HepG2 (cell line): ENCODE data around the gene OR4K1. TPM values are rescaled to one million over a fixed set of nuclear protein-coding genes. Genes with fewer than 3 reads are reported as not detected.

ENCODE experiments used
- ATAC-seq: fragments of 200-7000 bp; cut with Tn5 transposase; 3 replicates; pipeline ENCODE4 v1.9.1; 2020; ENCODE audit warnings: mild to moderate bottlenecking, moderate library complexity
- BruUV-seq: library from RNA; stranded (reverse); fragments of 400-500 nt; replicated peaks from 2 replicates; lab custom pipeline; 2021; lab: Mats Ljungman, UMichigan
- CTCF ChIA-PET: fragments of 300-600 bp; formaldehyde crosslinking; extraction: SDS; loops from one replicate; lab custom pipeline; 2021; ENCODE audit warnings: low total read pairs, inconsistent platforms, low intra/inter-chr PET ratio; lab: Yijun Ruan, JAX
- POLR2A ChIA-PET: fragments of 350-600 bp; sonication (Branson Sonifier 250); formaldehyde crosslinking; loops from one replicate; lab custom pipeline; 2020; ENCODE audit warnings: antibody characterized with exemption, inconsistent platforms; lab: Yijun Ruan, JAX
- DNase-seq: peaks from one replicate; pipeline ENCODE4 v3.0.0-alpha.2; 2015; ENCODE audit warnings: low spot score
- FAIRE-seq: peaks from 3 replicates; lab custom pipeline; 2011; peaks lifted over from hg19 to GRCh38; lab: Jason Lieb, UNC
- H2AFZ ChIP-seq: one replicate; pipeline ENCODE4 v1.6.1; 2011; ENCODE audit warnings: low read length, inconsistent platforms
- H3K27ac ChIP-seq: fragments of 300-600 bp; 3 replicates; pipeline ENCODE4 v1.8.0; 2011; ENCODE audit warnings: mixed run types, mild to moderate bottlenecking, mixed read lengths, low read length, inconsistent platforms; ENCODE audit not compliant: insufficient read depth; ENCODE audit errors: extremely low read length
- H3K27me3 ChIP-seq, 2 experiments: fragments of 200-600 bp in 1 of 2; 2 replicates in 1 of 2; 3 replicates in 1 of 2; pipeline versions ENCODE4 v1.6.0 to v1.8.0; 2011; ENCODE audit warnings: low read length in 2 of 2, mild to moderate bottlenecking in 2 of 2, moderate library complexity in 2 of 2, inconsistent platforms in 1 of 2; ENCODE audit not compliant: insufficient read depth in 2 of 2, control insufficient read depth in 1 of 2
- H3K36me3 ChIP-seq, 2 experiments: fragments of 200-600 bp in 1 of 2; replicated peaks in 1 of 2; 2 replicates in 1 of 2; 3 replicates in 1 of 2; pipeline versions ENCODE4 v1.5.1 to v1.8.0; 2011; ENCODE audit warnings: low read length in 2 of 2, inconsistent platforms in 1 of 2; ENCODE audit not compliant: insufficient read depth in 2 of 2, control insufficient read depth in 1 of 2
- H3K4me1 ChIP-seq: 2 replicates; pipeline ENCODE4 v1.5.1; 2012; ENCODE audit warnings: low read length, inconsistent platforms; ENCODE audit not compliant: insufficient read depth
- H3K4me2 ChIP-seq: 2 replicates; pipeline ENCODE4 v1.6.0; 2011; ENCODE audit warnings: low read depth, low read length, inconsistent platforms
- H3K4me3 ChIP-seq, 3 experiments: fragments of 200-600 bp in 1 of 3; sonication (generic), shearing (Covaris generic) in 1 of 3; replicated peaks in 1 of 3; 2 replicates each; pipeline ENCODE4 v1.5.1; 2011 to 2016; ENCODE audit warnings: low read length in 3 of 3, inconsistent platforms in 2 of 3, low read depth in 2 of 3, mild to moderate bottlenecking in 2 of 3, control low read depth in 1 of 3, mixed read lengths in 1 of 3; ENCODE audit not compliant: insufficient read depth in 1 of 3
- H3K79me2 ChIP-seq: one replicate; pipeline ENCODE4 v1.6.1; 2011; ENCODE audit warnings: low read length, inconsistent platforms; ENCODE audit not compliant: insufficient read depth
- H3K9ac ChIP-seq: 2 replicates; pipeline ENCODE4 v1.6.0; 2011; ENCODE audit warnings: mild to moderate bottlenecking, low read depth, low read length, inconsistent platforms; ENCODE audit not compliant: insufficient read depth
- H3K9me3 ChIP-seq: 2 replicates; pipeline ENCODE4 v1.5.1; 2012; ENCODE audit warnings: mild to moderate bottlenecking, low read length
- H4K20me1 ChIP-seq: 2 replicates; pipeline ENCODE4 v1.6.0; 2011; ENCODE audit warnings: inconsistent platforms, mild to moderate bottlenecking, low read length, moderate library complexity; ENCODE audit not compliant: insufficient read depth
- GRHL1 ChIP-seq: sonication (generic); formaldehyde crosslinking; conservative IDR thresholded peaks from 2 replicates; pipeline ENCODE4 v1.8.0; 2022; ENCODE audit warnings: missing genetic modification reagents
- MEF2D ChIP-seq: sonication (generic); formaldehyde crosslinking; IDR thresholded peaks from 2 replicates; pipeline ENCODE4 v1.5.1; 2020; ENCODE audit warnings: mild to moderate bottlenecking, missing genetic modification reagents
- MXD1 ChIP-seq: sonication (generic); formaldehyde crosslinking; IDR thresholded peaks from 2 replicates; pipeline ENCODE4 v1.4.0; 2020; ENCODE audit warnings: mild to moderate bottlenecking, missing genetic modification reagents
- RARG ChIP-seq: sonication (generic); formaldehyde crosslinking; IDR thresholded peaks from 2 replicates; pipeline ENCODE4 v1.4.0; 2020; ENCODE audit warnings: low read depth, mild to moderate bottlenecking, missing genetic modification reagents
- SALL2 ChIP-seq: sonication (generic); formaldehyde crosslinking; IDR thresholded peaks from 2 replicates; pipeline ENCODE4 v1.8.1; 2023; ENCODE audit warnings: mild to moderate bottlenecking, missing genetic modification reagents, inconsistent platforms
- TBX2 ChIP-seq: sonication (generic); formaldehyde crosslinking; IDR thresholded peaks from 2 replicates; pipeline ENCODE4 v1.5.0; 2020; ENCODE audit warnings: missing genetic modification reagents, mild to moderate bottlenecking, borderline replicate concordance
- TEF ChIP-seq: sonication (generic); formaldehyde crosslinking; IDR thresholded peaks from 2 replicates; pipeline ENCODE4 v1.5.0; 2020; ENCODE audit warnings: missing genetic modification reagents
- ZHX2 ChIP-seq, 2 experiments: sonication (generic) in 1 of 2; formaldehyde crosslinking in 1 of 2; IDR thresholded peaks; 2 replicates each; pipeline versions ENCODE4 v1.6.1 to v1.9.0; 2014 to 2022; ENCODE audit warnings: antibody characterized with exemption in 1 of 2, borderline replicate concordance in 1 of 2, inconsistent platforms in 1 of 2, low read depth in 1 of 2, missing genetic modification reagents in 1 of 2
- ZNF24 ChIP-seq: fragments of 450-650 bp; IDR thresholded peaks from 2 replicates; pipeline ENCODE4 v1.6.1; 2017; ENCODE audit warnings: antibody characterized with exemption, mild to moderate bottlenecking
- ZNF343 ChIP-seq: sonication (generic); formaldehyde crosslinking; IDR thresholded peaks from 2 replicates; pipeline ENCODE4 v1.4.0; 2020; ENCODE audit warnings: mild to moderate bottlenecking, missing genetic modification reagents
- ZNF777 ChIP-seq: sonication (generic); formaldehyde crosslinking; IDR thresholded peaks from 2 replicates; pipeline ENCODE4 v1.4.0; 2020; ENCODE audit warnings: missing genetic modification reagents
- ZZZ3 ChIP-seq: sonication (generic); formaldehyde crosslinking; IDR thresholded peaks from 2 replicates; pipeline ENCODE4 v1.4.0; 2020; ENCODE audit warnings: missing genetic modification reagents, mild to moderate bottlenecking, borderline replicate concordance
- WGBS: methylation state at CpG from one replicate; pipeline ENCODE4 v1.1.6; 2017; ENCODE audit warnings: low lambda C conversion rate; 5-methylcytosine and 5-hydroxymethylcytosine counted together
- in situ Hi-C: cut with HindIII; loops from 2 replicates; pipeline ENCODE4 v1.10.0; 2017; ENCODE audit warnings: low pct_unique_long_range_greater_than_20kb; ENCODE audit not compliant: extremely low pct_ligation_motif_present
- intact Hi-C: fragments of 100-400 bp; cut with micrococcal nuclease; formaldehyde crosslinking; loops from one replicate; pipeline ENCODE4 v1.10.0; 2022; ENCODE audit not compliant: unreplicated experiment
- polyA plus RNA-seq, 8 experiments: library from polyadenylated mRNA; depleted of rRNA in 3 of 8; stranded (reverse) in 7 of 8; unstranded in 1 of 8; fragments of >200 nt; fragmentation: Illumina TruSeq in 4 of 8; extraction: Trizol in 4 of 8; gene quantifications; 2 replicates each; pipeline versions ENCODE4 v1.2.1 to v1.2.3, GENCODE V29; 2011 to 2016; ENCODE audit warnings: low read depth in 4 of 8, missing spikeins in 1 of 8, mixed read lengths in 1 of 8; ENCODE audit not compliant: insufficient read depth in 1 of 8
- total RNA-seq, 5 experiments: library from RNA; depleted of rRNA; stranded (reverse); fragments of >200 nt; fragmentation: Illumina TruSeq; extraction: Trizol; gene quantifications; 2 replicates each; pipeline ENCODE4 v1.2.3, GENCODE V29; 2016; ENCODE audit warnings: low read depth in 1 of 5

The OR4K1 gene
- total and polyA plus RNA-seq, 2 of the 13 experiments (the other 11 are each of a cell fraction or from before 2014, with no cell fraction given) = not detected

- TF ChIP-seq ZHX2 (IDR thresholded peaks at IDR 0.05; ENCODE audit: low read depth) (no peak), ZHX2 (CRISPR knock-in tag; IDR thresholded peaks at IDR 0.05; ENCODE audit: borderline replicate concordance) (no peak), ZNF777 (CRISPR knock-in tag) (no peak), MXD1 (CRISPR knock-in tag) (no peak)
These were observed 44.1 kb downstream of the OR4K1 start (continued) for GRCh38 chr14:19974844-19975243.

- Histone ChIP-seq H2AFZ (no peak within 1 kb of the TSS), H3K4me1 (no peaks in the 10 kb centered on the region), H3K4me3 (no peak within 1 kb of the TSS), H4K20me1 (no peaks in the 10 kb centered on the region), H3K27ac (no peak within 1 kb of the TSS), H3K79me2 (no peaks in the 10 kb centered on the region), H3K27me3 (no peaks in the 10 kb centered on the region), H3K9me3 (no peaks in the 10 kb centered on the region), H3K36me3 (no peaks in the 10 kb centered on the region), H3K4me2 (no peak within 1 kb of the TSS), H3K9ac (no peak within 1 kb of the TSS)
- intact Hi-C loops (no loop called here), in situ Hi-C loops (no loop called here)
- ChIA-PET POLR2A (no interaction called here), CTCF (no interaction called here)
- no TSS peak for BruUV-seq
- ATAC-seq (no peak), DNase-seq (no peak), FAIRE-seq (no peak)
- 46% methylated on average over 3 of the region's 3 CpGs for whole genome bisulfite sequencing
- TF ChIP-seq ZNF24 = no peak
- TF ChIP-seq TBX2 (CRISPR knock-in tag) = no peak
- TF ChIP-seq GRHL1 (CRISPR knock-in tag) = no peak
- no peak for TF ChIP-seq TEF (CRISPR knock-in tag)
- TF ChIP-seq ZNF343 (CRISPR knock-in tag) = no peak
- TF ChIP-seq SALL2 (CRISPR knock-in tag) = no peak
- TF ChIP-seq ZZZ3 (CRISPR knock-in tag) = no peak
- TF ChIP-seq RARG (CRISPR knock-in tag) = no peak
- no peak for TF ChIP-seq MEF2D (CRISPR knock-in tag)
These were observed 44.6 kb downstream of the OR4K1 start, which contains the start of gene OR4K15 for GRCh38 chr14:19975291-19975690. Gene OR4K15, plus strand, starts transcription at chr14:19975591. Its CDS starts 0 bp downstream, at chr14:19975591.
